Rectal smooth muscle tissue (tissue), 1 donor: ENCODE data around the gene IGLL5.
A peak's percentile ranks its signal among the peaks of the same experiment; 100 is the strongest.

Experiments
- H3K27ac ChIP-seq: one replicate; pipeline ENCODE4 v1.7.0; 2013; ENCODE audit warnings: low read depth, low read length, inconsistent platforms
- H3K27me3 ChIP-seq: one replicate; pipeline ENCODE4 v1.7.0; 2013; ENCODE audit warnings: low read length; ENCODE audit not compliant: control insufficient read depth, insufficient read depth
- H3K36me3 ChIP-seq: one replicate; pipeline ENCODE4 v1.7.0; 2013; ENCODE audit warnings: low read length; ENCODE audit not compliant: control insufficient read depth, insufficient read depth
- H3K4me1 ChIP-seq: one replicate; pipeline ENCODE4 v1.7.0; 2013; ENCODE audit warnings: low read length; ENCODE audit not compliant: control insufficient read depth, insufficient read depth
- H3K4me3 ChIP-seq: one replicate; pipeline ENCODE4 v1.7.0; 2013; ENCODE audit warnings: low read length
- H3K9ac ChIP-seq: one replicate; pipeline ENCODE4 v1.7.0; 2013; ENCODE audit warnings: low read length

Gene IGLL5

GRCh38 chr22:22887621-22888503 lies at the start of gene IGLL5:
TSS of gene IGLL5 (plus strand) at chr22:22887816. CDS start at chr22:22888054, 238 bp downstream.
- H3K9ac ChIP-seq, result no peak within 1 kb of the TSS
- no peaks in the 10 kb centered on the region for H3K36me3 ChIP-seq
- no peaks in the 10 kb centered on the region for H3K4me1 ChIP-seq
- no peaks in the 10 kb centered on the region for H3K27me3 ChIP-seq
- no peak within 1 kb of the TSS for H3K27ac ChIP-seq
- H3K4me3 ChIP-seq, result peak within 1 kb of the TSS; percentile 2

GRCh38 chr22:22838148-22838786 lies 49.3 kb upstream of the IGLL5 start:
- no peak overlapping the region for H3K4me3 ChIP-seq
- H3K4me1 ChIP-seq, result no peaks in the 10 kb centered on the region
- no peak overlapping the region for H3K9ac ChIP-seq
- no peaks in the 10 kb centered on the region for H3K36me3 ChIP-seq
- H3K27ac ChIP-seq, result no peak overlapping the region
- no peaks in the 10 kb centered on the region for H3K27me3 ChIP-seq

GRCh38 chr22:22839570-22840314 lies 47.9 kb upstream of the IGLL5 start:
- H3K9ac ChIP-seq, result no peak overlapping the region
- no peaks in the 10 kb centered on the region for H3K4me1 ChIP-seq
- H3K4me3 ChIP-seq, result no peak overlapping the region
- H3K36me3 ChIP-seq, result no peaks in the 10 kb centered on the region
- no peak overlapping the region for H3K27ac ChIP-seq
- H3K27me3 ChIP-seq, result no peaks in the 10 kb centered on the region

GRCh38 chr22:22840780-22841179 lies 46.8 kb upstream of the IGLL5 start:
- Histone ChIP-seq H3K36me3 (no peaks in the 10 kb centered on the region), H3K4me3 (no peak overlapping the region), H3K4me1 (no peaks in the 10 kb centered on the region), H3K9ac (no peak overlapping the region), H3K27ac (no peak overlapping the region), H3K27me3 (no peaks in the 10 kb centered on the region)

- no peaks in the 10 kb centered on the region for H3K4me1 ChIP-seq
- no peak overlapping the region for H3K9ac ChIP-seq
- H3K4me3 ChIP-seq, result no peak overlapping the region
- no peaks in the 10 kb centered on the region for H3K36me3 ChIP-seq
- H3K27me3 ChIP-seq, result no peaks in the 10 kb centered on the region
- H3K27ac ChIP-seq, result no peak overlapping the region
These were observed 46.0 kb upstream of the IGLL5 start for GRCh38 chr22:22841598-22841997.

DNA sequence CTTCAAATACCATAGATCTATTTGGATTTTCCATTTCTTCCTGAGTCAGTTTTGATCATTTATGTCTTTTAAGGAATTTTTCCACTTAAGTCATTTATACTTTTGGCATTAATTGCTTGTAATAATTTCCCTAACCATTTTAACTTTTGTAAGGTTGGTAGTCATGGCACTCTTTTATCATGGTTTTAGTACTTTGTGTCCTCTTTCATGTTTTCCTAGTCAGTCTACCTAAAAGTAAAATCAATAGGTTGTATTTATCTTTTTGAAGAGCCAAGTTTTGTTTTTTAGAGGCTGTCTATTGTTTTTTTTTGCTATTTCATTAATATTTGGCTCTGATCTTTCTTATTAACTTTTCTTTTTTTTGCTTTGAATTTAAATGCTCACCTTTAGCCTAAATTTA lies 45.5 kb upstream of the IGLL5 start:
- H3K27ac ChIP-seq, result no peak overlapping the region
- no peak overlapping the region for H3K9ac ChIP-seq
- H3K4me3 ChIP-seq, result no peak overlapping the region
- no peaks in the 10 kb centered on the region for H3K4me1 ChIP-seq
- no peaks in the 10 kb centered on the region for H3K36me3 ChIP-seq
- H3K27me3 ChIP-seq, result no peaks in the 10 kb centered on the region

GRCh38 chr22:22843848-22844247 lies 43.8 kb upstream of the IGLL5 start:
- H3K36me3 ChIP-seq, result no peaks in the 10 kb centered on the region
- H3K4me1 ChIP-seq, result no peaks in the 10 kb centered on the region
- no peak overlapping the region for H3K9ac ChIP-seq
- no peak overlapping the region for H3K4me3 ChIP-seq
- H3K27me3 ChIP-seq, result no peaks in the 10 kb centered on the region
- no peak overlapping the region for H3K27ac ChIP-seq

GRCh38 chr22:22847241-22847640 lies 40.4 kb upstream of the IGLL5 start:
- Histone ChIP-seq H3K9ac (no peak overlapping the region), H3K4me1 (no peaks in the 10 kb centered on the region), H3K4me3 (no peak overlapping the region), H3K27ac (no peak overlapping the region), H3K27me3 (no peaks in the 10 kb centered on the region), H3K36me3 (no peaks in the 10 kb centered on the region)

DNA sequence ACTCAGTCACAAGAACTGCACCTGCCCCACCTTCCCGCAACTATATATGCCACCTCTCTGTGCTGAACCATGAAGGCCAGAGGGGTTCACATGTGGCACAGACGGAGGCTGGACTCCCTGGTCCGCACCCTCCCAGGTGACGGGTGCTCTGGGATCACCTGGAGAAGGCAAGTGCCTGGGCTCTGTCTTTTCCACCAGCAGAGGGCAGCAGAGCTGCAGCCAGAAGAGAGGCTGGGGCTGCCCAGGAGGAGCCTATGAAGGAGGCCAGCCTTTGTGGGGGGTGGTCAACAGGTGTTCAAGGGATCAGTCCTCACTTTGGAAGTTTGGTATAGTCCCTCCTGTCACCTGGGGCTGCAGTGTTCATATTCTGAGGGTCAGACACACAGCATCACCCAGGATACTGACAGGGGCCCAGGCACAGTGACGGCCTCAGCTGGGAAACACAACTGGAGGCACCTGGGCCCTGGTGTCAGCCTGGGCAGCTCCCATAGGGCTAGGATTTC lies 39.2 kb upstream of the IGLL5 start:
- Histone ChIP-seq H3K4me1 (no peaks in the 10 kb centered on the region), H3K9ac (no peak overlapping the region), H3K27ac (no peak overlapping the region), H3K36me3 (no peaks in the 10 kb centered on the region), H3K27me3 (no peaks in the 10 kb centered on the region), H3K4me3 (no peak overlapping the region)

GRCh38 chr22:22849640-22850610 lies 37.7 kb upstream of the IGLL5 start:
- H3K27ac ChIP-seq, result no peak overlapping the region
- no peaks in the 10 kb centered on the region for H3K4me1 ChIP-seq
- H3K27me3 ChIP-seq, result no peaks in the 10 kb centered on the region
- no peaks in the 10 kb centered on the region for H3K36me3 ChIP-seq
- no peak overlapping the region for H3K9ac ChIP-seq
- no peak overlapping the region for H3K4me3 ChIP-seq

DNA sequence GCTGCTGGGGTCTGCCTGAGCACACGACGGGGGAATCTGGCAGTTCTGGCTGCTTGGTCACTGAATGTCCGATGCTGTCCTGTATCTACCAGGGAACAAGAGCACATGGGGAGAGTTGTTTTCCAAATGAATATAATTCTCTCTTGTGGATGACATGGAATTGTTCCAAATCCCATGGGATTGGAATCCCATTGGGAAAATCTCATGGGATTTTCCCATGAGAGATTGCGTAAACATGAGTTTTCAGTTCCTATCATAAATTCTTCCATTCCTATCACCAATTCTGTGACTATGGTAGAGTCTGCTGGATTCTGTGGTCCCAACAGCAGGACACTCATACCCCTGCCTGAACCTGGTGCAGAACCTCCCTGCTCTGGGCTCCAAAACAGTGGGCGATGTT lies 35.6 kb upstream of the IGLL5 start:
- Histone ChIP-seq H3K4me1 (no peaks in the 10 kb centered on the region), H3K27me3 (no peaks in the 10 kb centered on the region), H3K4me3 (no peak overlapping the region), H3K9ac (no peak overlapping the region), H3K36me3 (no peaks in the 10 kb centered on the region), H3K27ac (no peak overlapping the region)
